Endothelial cell of umbilical vein (primary cell): ENCODE measurements around the gene SH2D3C. TPM values are rescaled to one million over a fixed set of nuclear protein-coding genes. Genes with fewer than 3 reads are reported as not detected.

ENCODE experiments used
- BruUV-seq: library from RNA; stranded (reverse); fragments of 400-500 nt; replicated peaks from 2 replicates; lab custom pipeline; 2021; lab: Mats Ljungman, UMichigan
- CTCF ChIA-PET: fragments of 300-600, 350-600 bp; sonication (Branson Sonifier 250); formaldehyde crosslinking; loops from one replicate; lab custom pipeline; 2021; ENCODE audit warnings: antibody characterized with exemption, inconsistent platforms; lab: Charles Lee
- POLR2A ChIA-PET: fragments of 300-600, 350-600 bp; sonication (Branson Sonifier 250); formaldehyde crosslinking; loops from one replicate; lab custom pipeline; 2021; ENCODE audit warnings: antibody characterized with exemption, inconsistent platforms; lab: Charles Lee
- DNase-seq: peaks from one replicate; pipeline ENCODE4 v3.0.0-alpha.2; 2011; ENCODE audit warnings: low read depth, low spot score
- FAIRE-seq: peaks from 2 replicates; lab custom pipeline; 2011; peaks lifted over from hg19 to GRCh38; lab: Jason Lieb, UNC
- H2AFZ ChIP-seq: 2 replicates; pipeline ENCODE4 v1.6.0; 2012; ENCODE audit warnings: low read depth, low read length, control low read depth, inconsistent platforms
- H3K27ac ChIP-seq: 2 replicates; pipeline ENCODE4 v1.5.1; 2011; ENCODE audit warnings: low read depth, mild to moderate bottlenecking, control low read depth, low read length, moderate library complexity; ENCODE audit not compliant: insufficient read depth
- H3K27me3 ChIP-seq, 2 experiments: 2 replicates each; pipeline versions ENCODE4 v1.6.0 to v1.6.1; 2011; ENCODE audit warnings: low read length in 2 of 2, mixed read lengths in 1 of 2; ENCODE audit not compliant: control insufficient read depth in 2 of 2, insufficient read depth in 2 of 2
- H3K36me3 ChIP-seq, 2 experiments: 2 replicates in 1 of 2; 3 replicates in 1 of 2; pipeline ENCODE4 v1.5.1; 2011; ENCODE audit warnings: low read length in 2 of 2, mild to moderate bottlenecking in 1 of 2, moderate library complexity in 1 of 2; ENCODE audit not compliant: control insufficient read depth in 2 of 2, insufficient read depth in 2 of 2; ENCODE audit errors: extremely low read depth in 1 of 2
- H3K4me1 ChIP-seq: 3 replicates; pipeline ENCODE4 v1.5.1; 2011; ENCODE audit warnings: mild to moderate bottlenecking, low read length; ENCODE audit not compliant: control insufficient read depth, insufficient read depth; ENCODE audit errors: extremely low read depth
- H3K4me2 ChIP-seq: 2 replicates; pipeline ENCODE4 v1.6.1; 2011; ENCODE audit warnings: low read length, control low read depth, mixed read lengths; ENCODE audit not compliant: insufficient read depth
- H3K4me3 ChIP-seq, 3 experiments: fragments of 200-600 bp in 1 of 3; sonication (generic), shearing (Covaris generic) in 1 of 3; replicated peaks in 1 of 3; 2 replicates each; pipeline ENCODE4 v1.5.1; 2011 to 2016; ENCODE audit warnings: control low read depth in 3 of 3, low read length in 3 of 3, mild to moderate bottlenecking in 2 of 3, inconsistent platforms in 1 of 3, low read depth in 1 of 3, moderate library complexity in 1 of 3; ENCODE audit not compliant: insufficient read depth in 1 of 3
- H3K79me2 ChIP-seq: 2 replicates; pipeline ENCODE4 v1.6.0; 2012; ENCODE audit warnings: low read length, inconsistent platforms; ENCODE audit not compliant: control insufficient read depth, insufficient read depth
- H3K9ac ChIP-seq: replicated peaks from 2 replicates; pipeline ENCODE3; 2011; ENCODE audit warnings: low read length, control low read depth; ENCODE audit not compliant: insufficient read depth; ENCODE audit errors: extremely low read depth
- H3K9me1 ChIP-seq: replicated peaks from 3 replicates; pipeline ENCODE4 v1.6.0; 2011; ENCODE audit warnings: mild to moderate bottlenecking, low read length; ENCODE audit not compliant: control insufficient read depth, insufficient read depth; ENCODE audit errors: extremely low read depth
- H3K9me3 ChIP-seq: replicated peaks from 2 replicates; pipeline ENCODE4 v1.5.1; 2012; ENCODE audit warnings: low read length, inconsistent platforms; ENCODE audit not compliant: control insufficient read depth, insufficient read depth
- H4K20me1 ChIP-seq: replicated peaks from 2 replicates; pipeline ENCODE3; 2011; ENCODE audit warnings: mild to moderate bottlenecking, low read length; ENCODE audit not compliant: control insufficient read depth, insufficient read depth; ENCODE audit errors: extremely low read depth
- EZH2 ChIP-seq: IDR thresholded peaks from 2 replicates; pipeline ENCODE4 v1.6.1; 2012; ENCODE audit warnings: borderline replicate concordance, low read depth, mild to moderate bottlenecking, moderate library complexity, low read length, inconsistent platforms; ENCODE audit not compliant: severe bottlenecking
- FOS ChIP-seq: IDR thresholded peaks from 2 replicates; pipeline ENCODE4 v1.6.1; 2011; ENCODE audit warnings: mild to moderate bottlenecking, low read length, moderate library complexity, borderline replicate concordance; ENCODE audit not compliant: insufficient read depth
- GATA2 ChIP-seq: IDR thresholded peaks from 2 replicates; pipeline ENCODE4 v1.7.0; 2011; ENCODE audit warnings: low read depth, mild to moderate bottlenecking, moderate library complexity, mixed read lengths, low read length; ENCODE audit not compliant: insufficient read length, insufficient read depth
- JUN ChIP-seq: IDR thresholded peaks from 2 replicates; pipeline ENCODE4 v1.6.1; 2011; ENCODE audit warnings: borderline replicate concordance, low read depth; ENCODE audit not compliant: insufficient read length, insufficient read depth
- MYC ChIP-seq: IDR thresholded peaks from one replicate; pipeline ENCODE4 v1.6.1; 2011; ENCODE audit warnings: mild to moderate bottlenecking, low read depth, low read length
- POLR2A ChIP-seq: IDR thresholded peaks from 2 replicates; pipeline ENCODE4 v1.6.1; 2012; ENCODE audit warnings: low read depth, mild to moderate bottlenecking, control low read depth, low read length
- POLR2AphosphoS5 ChIP-seq: IDR thresholded peaks from 2 replicates; pipeline ENCODE4 v1.6.1; 2012; ENCODE audit warnings: low read depth, mild to moderate bottlenecking, control low read depth, low read length, moderate library complexity; ENCODE audit not compliant: insufficient read depth
- dilution Hi-C: fragments of 300-500 bp; cut with MboI; formaldehyde crosslinking; loops from one replicate; pipeline ENCODE4 v1.15.0; 2019; ENCODE audit warnings: low sequenced_read_pairs; ENCODE audit not compliant: extremely low pct_ligation_motif_present
- intact Hi-C: fragments of 100-400 bp; cut with micrococcal nuclease; formaldehyde crosslinking; loops from one replicate; pipeline ENCODE4 v1.10.0; 2022
- polyA plus RNA-seq, 4 experiments: library from polyadenylated mRNA; depleted of rRNA in 3 of 4; stranded (reverse) in 3 of 4; unstranded in 1 of 4; fragments of >200 nt; gene quantifications; 2 replicates each; pipeline versions ENCODE4 v1.2.1 to v1.2.3, GENCODE V29; 2011 to 2012; ENCODE audit warnings: missing spikeins in 1 of 4
- total RNA-seq: library from RNA; stranded (reverse); gene quantifications from 2 replicates; pipeline ENCODE4 v1.2.3, GENCODE V29; 2021
- TF ChIP-seq, protein P1 (sequence below), 2 donors: IDR thresholded peaks; 1 replicate in 1 of 2; 2 replicates in 1 of 2; pipeline ENCODE4 v1.5.1; 2011; ENCODE audit warnings: low read length in 2 of 2, mild to moderate bottlenecking in 2 of 2, moderate library complexity in 2 of 2, control low read depth in 1 of 2, inconsistent platforms in 1 of 2, low read depth in 1 of 2; ENCODE audit not compliant: insufficient read depth in 1 of 2; ENCODE audit errors: extremely low read depth in 1 of 2
- TF ChIP-seq, protein P2 (sequence below): IDR thresholded peaks from 2 replicates; pipeline ENCODE4 v1.6.1; 2011; ENCODE audit not compliant: insufficient read depth, insufficient read length

The SH2D3C gene
- total and polyA plus RNA-seq, 2 donors (not counting 3 experiments of a cell fraction or from before 2014, with no cell fraction given), result 95.0 to 173 TPM

DNA sequence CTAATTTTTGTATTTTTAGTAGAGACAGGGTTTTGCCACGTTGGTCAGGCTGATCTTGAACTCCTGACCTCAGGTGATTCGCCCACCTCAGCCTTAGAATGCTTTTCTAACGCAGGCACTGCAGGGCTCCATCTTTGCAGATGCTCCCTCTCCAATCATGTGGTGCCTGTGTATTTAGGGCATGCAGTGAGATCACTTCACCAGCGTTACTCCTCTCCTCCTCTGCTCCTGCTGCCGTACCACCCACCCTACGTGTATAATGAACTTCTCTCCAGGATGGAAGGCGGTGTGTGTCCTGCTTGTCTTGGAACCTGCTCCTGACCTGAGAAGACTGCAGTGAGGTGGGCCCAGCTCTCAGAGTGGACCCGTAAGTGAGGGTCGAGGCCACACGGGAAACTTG lies 85.3 kb downstream of the SH2D3C start:
- H3K4me1 ChIP-seq, result no peaks in the 10 kb centered on the region
- H3K4me2 ChIP-seq, result no peak overlapping the region
- FAIRE-seq (no peak), DNase-seq (no peak)
- dilution Hi-C loops, result no loop called here
- H3K9ac ChIP-seq, result no peak overlapping the region
- no TSS peak for BruUV-seq
- POLR2A ChIA-PET, result no interaction called here
- no peaks in the 10 kb centered on the region for H4K20me1 ChIP-seq
- H3K36me3 ChIP-seq, result peaks cover 0 to 11% of the 10 kb centered on the region in 2 experiments
- no peaks in the 10 kb centered on the region for H3K27me3 ChIP-seq
- H3K27ac ChIP-seq, result no peak overlapping the region
- H2AFZ ChIP-seq, result no peak overlapping the region
- H3K9me1 ChIP-seq, result no peaks in the 10 kb centered on the region
- TF ChIP-seq MYC (no peak), POLR2AphosphoS5 (no peak), FOS (no peak), EZH2 (no peak), GATA2 (no peak), JUN (no peak), POLR2A (no peak)
- TF ChIP-seq, protein P1, sequence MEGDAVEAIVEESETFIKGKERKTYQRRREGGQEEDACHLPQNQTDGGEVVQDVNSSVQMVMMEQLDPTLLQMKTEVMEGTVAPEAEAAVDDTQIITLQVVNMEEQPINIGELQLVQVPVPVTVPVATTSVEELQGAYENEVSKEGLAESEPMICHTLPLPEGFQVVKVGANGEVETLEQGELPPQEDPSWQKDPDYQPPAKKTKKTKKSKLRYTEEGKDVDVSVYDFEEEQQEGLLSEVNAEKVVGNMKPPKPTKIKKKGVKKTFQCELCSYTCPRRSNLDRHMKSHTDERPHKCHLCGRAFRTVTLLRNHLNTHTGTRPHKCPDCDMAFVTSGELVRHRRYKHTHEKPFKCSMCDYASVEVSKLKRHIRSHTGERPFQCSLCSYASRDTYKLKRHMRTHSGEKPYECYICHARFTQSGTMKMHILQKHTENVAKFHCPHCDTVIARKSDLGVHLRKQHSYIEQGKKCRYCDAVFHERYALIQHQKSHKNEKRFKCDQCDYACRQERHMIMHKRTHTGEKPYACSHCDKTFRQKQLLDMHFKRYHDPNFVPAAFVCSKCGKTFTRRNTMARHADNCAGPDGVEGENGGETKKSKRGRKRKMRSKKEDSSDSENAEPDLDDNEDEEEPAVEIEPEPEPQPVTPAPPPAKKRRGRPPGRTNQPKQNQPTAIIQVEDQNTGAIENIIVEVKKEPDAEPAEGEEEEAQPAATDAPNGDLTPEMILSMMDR (IDR thresholded peaks at IDR 0.05; ENCODE audit: extremely low read depth in 1 of 2, insufficient read depth in 1 of 2, low read depth in 1 of 2, low read length in 2 of 2), result no peak
- TF ChIP-seq, protein P2, sequence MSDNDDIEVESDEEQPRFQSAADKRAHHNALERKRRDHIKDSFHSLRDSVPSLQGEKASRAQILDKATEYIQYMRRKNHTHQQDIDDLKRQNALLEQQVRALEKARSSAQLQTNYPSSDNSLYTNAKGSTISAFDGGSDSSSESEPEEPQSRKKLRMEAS, result no peak
- intact Hi-C loops, result no loop called here
- no peak overlapping the region for H3K4me3 ChIP-seq
- CTCF ChIA-PET, result interaction anchor here (1.5 kb wide), 1 partner anchor 41 kb away, joined by 3 read pairs; no protein-coding TSS in a partner anchor
- H3K79me2 ChIP-seq, result no peaks in the 10 kb centered on the region
- H3K9me3 ChIP-seq, result no peaks in the 10 kb centered on the region
